ENCODE measurements around the gene MLST8.

MLST8 gene, protein sequence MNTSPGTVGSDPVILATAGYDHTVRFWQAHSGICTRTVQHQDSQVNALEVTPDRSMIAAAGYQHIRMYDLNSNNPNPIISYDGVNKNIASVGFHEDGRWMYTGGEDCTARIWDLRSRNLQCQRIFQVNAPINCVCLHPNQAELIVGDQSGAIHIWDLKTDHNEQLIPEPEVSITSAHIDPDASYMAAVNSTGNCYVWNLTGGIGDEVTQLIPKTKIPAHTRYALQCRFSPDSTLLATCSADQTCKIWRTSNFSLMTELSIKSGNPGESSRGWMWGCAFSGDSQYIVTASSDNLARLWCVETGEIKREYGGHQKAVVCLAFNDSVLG

DNA sequence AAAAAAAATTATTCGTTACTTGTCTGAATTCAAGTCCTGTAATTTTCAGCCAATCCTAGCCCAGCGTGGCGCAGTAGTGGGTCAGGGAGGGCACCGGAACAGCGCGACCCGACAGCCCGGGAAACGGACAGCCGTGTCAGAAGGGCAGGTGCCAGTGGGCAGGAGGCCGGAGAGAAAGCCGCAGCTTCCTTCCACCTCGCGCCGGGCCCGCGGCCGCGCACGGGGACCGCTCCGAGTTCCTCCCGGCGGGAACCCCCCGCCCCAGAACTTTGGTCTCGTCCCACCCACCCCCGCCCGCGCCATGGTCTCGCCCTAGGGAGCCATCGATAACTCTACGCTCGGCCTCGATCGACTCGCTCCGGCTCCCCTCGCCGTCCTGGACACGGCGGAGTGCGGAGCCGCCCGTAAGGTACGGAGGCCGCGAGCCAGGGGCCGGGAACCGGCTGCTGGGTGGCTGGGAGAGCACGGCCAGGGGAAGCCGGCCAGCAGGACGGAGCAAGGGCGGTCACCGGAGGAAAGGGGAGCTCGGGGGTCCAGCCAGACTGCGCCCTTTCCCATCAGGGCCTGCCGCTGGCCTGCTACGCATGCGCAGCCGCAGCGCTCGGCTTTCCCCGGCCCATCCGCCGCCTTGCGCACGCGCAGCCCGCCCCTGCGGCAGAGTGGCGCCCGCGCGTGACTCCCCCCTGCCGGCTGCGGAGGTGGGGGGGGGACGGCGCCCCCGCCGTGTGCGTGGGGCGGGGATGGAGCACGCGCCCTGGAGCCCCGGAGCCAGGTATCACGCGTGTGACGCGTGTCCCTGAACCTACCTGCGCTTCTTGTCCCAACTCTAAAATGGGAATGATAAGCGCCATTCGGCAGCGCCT, at the start of gene MLST8:
Gene MLST8, plus strand, starts transcription at position 351 of the 863 bp plus-strand sequence. CDS start 632 bp downstream, outside the sequence.
- no peak for FAIRE-seq

DNA sequence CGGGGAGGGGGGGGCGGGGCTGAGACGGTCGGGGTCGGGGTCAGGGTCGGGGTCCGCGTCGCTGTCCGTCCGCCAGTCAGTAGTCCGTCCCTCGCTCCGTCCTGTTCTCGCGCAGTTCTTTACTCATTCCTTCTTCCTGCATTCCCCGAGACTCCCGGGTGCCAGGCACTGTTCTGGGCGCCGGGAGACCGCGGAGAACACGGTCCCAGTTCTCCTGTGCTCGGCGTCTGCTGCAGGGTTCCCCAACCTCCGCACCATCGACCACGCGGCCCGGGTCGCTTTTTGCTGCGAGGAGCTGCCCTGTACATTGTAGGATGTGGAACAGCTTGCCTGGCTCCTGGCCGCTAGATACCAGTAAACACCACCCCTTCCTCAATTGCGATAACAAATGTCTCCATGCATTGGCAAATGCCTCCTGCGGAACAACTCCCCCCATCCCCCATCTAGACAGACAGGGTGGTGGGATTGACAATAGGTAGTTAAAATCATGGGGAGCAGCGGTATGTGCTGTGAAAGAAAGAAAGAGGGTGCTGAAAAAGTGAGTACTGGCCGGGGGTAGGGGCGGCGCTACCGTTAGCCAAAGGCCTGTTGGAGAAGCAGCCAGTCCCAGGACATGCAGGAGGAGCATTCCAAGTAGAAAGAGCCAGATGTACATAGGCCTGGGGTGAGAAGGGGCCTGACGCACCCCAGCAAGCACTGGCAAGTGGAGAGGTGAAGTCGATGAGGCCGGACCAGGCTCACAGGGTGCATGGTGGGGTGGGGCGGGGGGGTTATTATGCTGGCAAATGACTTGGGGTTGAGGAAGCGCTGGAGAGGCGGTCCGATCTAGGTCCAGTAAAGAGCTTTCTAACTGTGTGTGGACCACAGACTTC, 49.0 kb upstream of the MLST8 start:
- no peak for FAIRE-seq
- peak; percentile 14 for DNase-seq (ENCODE audit: low spot score)

More for the DNA sequence above, at the start of gene MLST8:
- peak; percentile 65 for DNase-seq (ENCODE audit: low spot score)

DNA sequence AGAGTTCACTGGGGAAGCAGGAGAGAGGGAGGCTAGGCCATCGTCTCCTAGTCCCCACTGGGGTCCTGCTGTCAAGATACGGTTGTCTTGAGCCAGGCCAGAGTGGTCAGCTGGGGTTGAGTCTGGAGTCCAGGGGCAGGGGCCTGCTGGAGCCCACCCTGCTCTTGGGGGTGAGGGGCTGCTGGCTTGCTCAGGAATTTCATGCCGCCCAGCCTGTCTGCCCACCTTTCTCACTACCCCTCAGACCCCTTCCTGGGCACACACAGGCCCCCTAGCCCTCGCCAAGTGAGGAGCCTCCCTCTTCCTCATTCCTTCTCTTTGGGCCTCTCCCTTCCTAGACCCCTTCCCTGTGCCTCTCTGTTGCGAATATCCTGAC, 48.4 kb upstream of the MLST8 start:
- FAIRE-seq (no peak), DNase-seq (ENCODE audit: low spot score) (no peak)

DNA sequence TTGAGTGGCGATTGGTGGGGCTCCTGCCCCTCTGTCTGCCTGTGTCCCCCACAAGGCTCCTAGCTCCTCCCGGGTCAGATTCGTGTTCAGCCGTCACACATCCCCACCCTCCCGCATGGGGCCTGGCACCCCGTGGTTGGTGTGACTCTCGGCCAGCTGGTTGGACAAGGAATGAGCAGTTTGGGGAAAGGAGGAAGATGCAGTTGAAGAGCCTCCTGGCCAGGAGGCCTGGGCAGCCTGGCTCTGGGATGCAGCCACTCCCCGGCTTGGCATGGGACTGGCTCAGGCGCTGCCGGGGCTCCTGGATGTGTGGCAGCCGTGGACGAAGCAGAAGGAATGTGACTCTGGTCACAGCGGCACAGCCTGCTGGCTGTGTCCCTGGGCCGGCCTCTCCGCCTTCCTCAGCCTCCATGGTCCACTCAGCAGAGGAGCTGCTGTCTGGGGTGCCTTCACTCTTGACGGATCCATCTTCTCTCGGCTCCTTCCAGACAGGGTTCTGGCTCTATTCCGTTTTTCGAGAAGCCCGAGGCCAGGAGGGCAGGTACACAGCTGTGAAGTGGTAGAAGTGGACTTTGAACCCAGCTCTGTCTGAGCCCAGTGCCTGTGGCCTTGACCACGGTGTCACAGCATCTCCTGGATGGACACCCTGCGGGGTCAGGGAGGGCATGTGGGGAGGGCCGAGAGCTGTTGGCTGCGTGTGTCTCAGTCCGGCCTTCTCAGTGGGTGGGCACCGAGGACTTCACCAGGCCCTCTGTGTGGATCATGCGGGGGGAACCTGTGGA, 47.6 kb upstream of the MLST8 start:
- no peak for FAIRE-seq

DNA sequence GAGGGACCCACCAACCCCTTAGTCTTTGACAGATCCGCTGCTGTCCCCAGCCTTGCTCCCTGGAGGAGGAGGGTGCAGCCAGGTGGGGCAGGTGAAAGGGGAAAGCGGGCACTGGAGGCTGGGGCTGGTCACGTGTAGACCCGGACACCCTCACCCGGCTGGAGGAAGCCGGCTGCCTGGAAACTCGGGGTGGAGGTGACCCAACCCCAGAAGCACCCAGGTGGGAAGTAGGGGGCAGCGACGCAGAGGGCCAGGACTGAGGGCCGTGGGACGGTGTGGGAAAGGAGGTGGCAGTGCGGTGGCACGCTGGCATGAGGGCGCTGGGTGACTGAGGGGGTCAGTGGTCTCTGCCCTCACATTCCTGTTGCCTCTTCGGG, 47.0 kb upstream of the MLST8 start:
- no peak for FAIRE-seq

More for the DNA sequence above, 47.6 kb upstream of the MLST8 start:
- no peak for DNase-seq (ENCODE audit: low spot score)

DNA sequence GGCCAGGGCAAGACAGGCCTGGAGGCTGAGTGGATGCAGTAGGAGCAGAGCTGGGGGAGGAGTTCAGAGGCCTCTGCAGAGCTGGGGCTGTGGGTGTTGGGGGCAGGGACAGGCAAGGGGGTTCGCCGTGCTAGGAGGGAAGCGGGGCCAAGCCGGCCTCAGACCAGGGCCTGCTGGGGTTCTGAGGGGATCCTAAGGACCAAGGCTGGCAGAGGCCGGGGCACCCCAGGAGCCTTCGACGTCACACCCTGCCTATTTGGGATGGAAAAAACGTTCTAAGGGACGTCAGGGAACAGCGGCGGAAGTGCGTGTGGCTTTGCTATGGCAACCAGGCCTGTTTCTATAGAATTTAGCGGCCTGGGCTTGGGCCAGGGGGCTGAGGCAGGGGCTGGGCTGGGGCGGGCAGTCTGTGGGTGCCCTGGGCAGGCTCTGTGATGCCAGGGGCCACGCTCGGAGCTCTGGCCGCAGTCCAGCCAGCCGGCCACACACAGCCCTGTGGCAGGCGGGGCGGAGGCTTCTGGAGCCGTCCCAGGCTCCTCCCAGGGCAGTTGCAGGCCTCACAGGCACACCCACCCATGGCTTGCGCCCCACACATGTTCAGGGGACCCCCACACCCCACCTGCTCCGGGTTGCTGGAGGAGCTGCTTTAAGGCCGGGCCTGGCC, 45.9 kb upstream of the MLST8 start:
- DNase-seq (ENCODE audit: low spot score) (no peak), FAIRE-seq (no peak)

More for the DNA sequence above, 47.0 kb upstream of the MLST8 start:
- DNase-seq (ENCODE audit: low spot score) = no peak

DNA sequence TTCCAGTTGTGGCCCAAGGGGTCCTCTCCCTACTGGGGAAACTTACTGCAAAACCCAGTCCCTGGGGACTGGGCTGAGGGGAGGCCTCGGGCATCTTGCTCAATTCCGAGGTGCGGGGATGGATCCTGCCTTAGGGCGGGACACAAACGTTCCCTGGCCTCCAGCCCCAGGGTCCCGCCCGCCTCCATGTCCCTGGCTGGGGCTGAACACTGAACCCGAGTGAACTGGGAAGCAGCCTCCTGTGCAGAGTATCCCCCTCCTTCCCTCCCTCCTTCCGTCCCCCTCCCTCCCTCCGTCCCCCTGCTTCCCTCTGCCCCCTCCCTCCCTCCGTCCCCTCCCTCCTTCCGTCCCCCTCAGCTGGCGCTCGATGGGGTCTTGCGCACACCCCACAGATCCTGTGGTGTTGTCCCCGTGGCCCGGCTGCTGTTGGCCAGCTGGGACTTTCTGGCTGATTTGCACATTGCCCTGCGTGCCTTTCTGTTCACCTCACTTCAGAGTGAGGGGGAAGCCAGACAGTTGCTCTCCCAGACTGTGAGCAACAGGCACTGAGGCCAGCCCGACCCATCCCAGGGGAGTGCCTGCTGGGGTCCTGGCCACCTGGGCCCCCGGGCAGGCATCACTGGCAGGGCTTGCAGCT, 44.2 kb upstream of the MLST8 start:
- FAIRE-seq (no peak), DNase-seq (ENCODE audit: low spot score) (no peak)

DNA sequence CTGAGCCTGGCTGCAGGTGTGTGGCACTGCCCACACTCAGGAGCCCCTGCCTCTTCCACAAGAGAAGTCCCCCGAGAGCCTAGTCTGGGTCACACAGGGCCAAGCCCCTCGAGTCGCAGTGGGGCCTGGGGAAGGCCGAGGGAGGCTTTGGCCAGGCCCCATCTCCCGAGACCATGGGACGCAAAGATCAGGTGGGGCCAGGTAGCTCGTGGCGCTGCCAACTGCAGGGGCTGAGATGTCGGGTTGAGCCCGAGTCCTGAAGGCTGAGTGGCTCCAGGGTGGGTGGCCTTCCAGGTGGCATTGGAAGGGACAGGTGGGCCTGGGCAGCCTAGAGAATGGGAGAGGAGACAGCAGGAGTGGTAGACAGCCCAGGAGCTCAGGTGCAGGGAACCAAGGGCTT, 43.3 kb upstream of the MLST8 start:
- FAIRE-seq = no peak
- DNase-seq (ENCODE audit: low spot score) = no peak

DNA sequence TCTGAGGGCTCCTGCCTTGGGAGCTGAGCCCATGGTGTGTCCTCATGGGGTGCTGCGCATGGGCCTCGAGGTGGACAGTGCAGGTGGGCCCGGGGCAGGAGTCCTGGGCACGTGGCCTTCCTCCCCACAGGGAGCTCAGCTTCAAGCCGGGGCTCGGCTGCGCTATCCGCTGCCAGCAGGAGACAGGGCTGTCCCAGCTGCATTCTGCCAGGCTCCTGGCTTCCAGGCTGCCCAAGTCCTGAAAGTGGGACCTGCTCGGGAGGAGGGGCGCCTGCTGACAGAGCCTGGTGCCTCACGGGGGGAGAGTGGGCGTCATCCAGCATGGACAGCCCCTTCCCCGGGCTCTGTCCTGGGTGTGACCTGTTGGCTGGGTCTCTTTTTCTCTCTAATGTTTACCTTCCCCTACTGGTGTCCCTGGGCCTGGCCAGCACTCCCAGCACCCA, 42.6 kb upstream of the MLST8 start:
- DNase-seq (ENCODE audit: low spot score) = no peak

DNA sequence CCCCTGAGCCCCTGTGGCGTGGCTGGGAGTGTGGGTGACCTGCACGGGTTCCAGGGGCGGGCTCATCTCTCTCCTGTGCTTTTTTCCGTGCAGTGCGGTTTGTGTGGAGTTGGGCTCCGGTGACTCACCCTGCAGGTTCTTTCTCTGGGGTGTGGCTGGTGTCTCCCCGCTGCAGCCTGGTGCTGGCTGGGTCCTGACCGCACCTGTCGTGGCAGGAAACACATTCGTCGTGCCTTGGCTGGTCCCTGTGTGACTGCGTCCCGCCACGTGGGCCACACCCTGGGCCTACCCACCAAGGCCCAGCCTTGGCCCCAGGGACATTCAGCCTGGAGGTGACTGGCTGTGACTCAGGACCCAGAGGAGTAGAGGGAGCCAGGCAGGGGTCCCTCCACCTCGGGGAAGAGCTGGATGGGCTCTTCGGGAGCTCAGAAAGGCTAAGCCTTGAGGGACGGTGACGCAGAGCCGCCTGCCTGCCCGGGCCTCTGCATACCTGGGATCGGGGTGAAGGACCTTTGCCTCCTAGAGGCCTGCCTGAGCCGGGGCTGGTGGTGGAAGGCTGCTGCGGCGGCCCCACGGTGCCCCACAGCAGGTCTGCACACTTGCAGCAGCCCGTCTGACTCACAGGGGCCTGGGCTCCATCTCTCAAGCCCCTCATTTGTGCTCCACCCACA, 41.9 kb upstream of the MLST8 start:
- no peak for FAIRE-seq

More for the DNA sequence above, 42.6 kb upstream of the MLST8 start:
- FAIRE-seq = no peak

DNA sequence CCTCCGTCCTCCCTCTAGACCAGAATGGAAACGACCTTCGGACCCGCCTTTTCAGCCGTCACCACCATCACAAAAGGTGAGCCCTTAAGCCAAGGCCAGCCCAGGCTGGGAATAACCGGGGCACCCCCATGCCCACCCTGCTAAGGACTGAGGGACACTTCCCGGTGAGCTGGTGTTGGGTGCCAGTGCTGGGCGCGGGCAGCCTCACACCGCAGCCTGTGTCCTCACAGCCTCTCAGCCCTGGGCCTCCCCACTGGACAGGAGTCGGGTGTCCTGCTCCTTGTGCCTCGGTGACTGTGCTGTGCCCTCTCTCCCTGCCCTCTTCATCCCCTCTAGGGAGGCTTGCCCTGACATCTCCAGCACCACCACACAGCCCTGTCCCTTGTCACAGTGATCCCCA, 39.4 kb upstream of the MLST8 start:
- no peak for FAIRE-seq

More for the DNA sequence above, 41.9 kb upstream of the MLST8 start:
- DNase-seq (ENCODE audit: low spot score) = peak; percentile 25

DNA sequence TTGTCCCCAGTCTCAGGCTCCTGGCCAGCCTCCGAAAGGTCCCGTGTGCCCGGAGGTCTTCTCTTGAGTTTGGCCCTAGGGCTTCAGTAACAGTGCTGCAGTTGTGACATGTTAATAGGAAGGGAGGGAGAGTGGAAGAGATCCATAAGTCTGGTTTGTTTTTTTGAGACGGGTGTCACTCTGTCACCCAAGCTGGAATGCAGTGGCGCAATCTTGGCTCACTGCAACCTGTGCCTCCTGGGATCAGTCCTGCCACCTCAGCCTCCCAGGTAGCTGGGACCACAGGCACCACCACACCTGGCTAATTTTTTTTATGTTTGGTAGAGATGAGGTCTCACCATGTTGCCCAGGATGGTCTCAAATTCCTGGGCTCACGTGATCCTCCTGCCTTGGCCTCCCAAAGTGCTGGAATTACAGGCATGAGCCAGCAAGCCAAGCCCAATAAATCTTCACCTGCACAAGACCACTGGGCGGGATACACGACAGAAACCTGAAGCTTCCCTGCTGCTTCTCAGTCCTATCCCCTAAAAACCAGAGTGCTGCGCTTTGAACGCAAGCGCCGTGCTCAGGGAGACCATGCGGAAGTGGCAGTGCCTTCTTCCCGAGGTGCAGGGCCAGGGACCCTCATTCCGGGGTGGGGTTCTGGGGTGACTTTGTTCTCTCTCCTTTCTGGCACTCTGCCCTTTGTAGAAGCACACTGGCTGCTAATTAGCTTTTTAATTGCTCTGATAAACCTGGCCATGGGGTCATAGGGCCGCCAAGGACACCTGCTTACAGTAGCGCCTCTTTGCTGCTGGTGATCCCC, 38.8 kb upstream of the MLST8 start:
- FAIRE-seq (no peak), DNase-seq (ENCODE audit: low spot score) (no peak)

More for the DNA sequence above, 39.4 kb upstream of the MLST8 start:
- no peak for DNase-seq (ENCODE audit: low spot score)

DNA sequence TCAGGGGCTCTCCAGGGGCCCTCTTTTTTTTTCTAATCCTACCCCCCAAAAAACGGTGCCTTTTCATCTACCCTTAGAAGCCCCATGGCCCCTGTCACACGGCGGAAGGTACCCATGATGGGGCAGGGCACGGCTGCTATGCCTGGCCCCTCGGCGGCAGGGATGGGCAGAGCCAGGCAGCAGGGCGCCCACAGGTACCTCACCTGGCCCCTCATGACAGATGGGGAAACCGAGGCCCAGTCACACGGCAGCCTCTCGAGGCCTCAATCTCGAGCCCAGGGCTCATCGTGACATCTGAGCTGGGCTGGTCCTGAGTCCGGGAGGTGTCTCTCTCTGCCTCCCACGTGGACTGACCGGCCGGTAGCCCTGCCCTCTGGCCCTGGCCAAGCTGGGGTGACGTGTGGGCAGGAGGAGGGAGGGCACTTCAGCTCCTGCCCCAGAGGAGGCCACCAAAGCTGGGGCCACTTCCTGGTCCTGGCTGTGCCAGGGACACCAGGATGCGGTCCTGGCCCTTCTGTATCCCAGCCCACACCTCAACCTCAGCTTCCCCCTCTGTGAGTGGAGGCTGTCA, 38.1 kb upstream of the MLST8 start:
- FAIRE-seq = no peak
- no peak for DNase-seq (ENCODE audit: low spot score)

DNA sequence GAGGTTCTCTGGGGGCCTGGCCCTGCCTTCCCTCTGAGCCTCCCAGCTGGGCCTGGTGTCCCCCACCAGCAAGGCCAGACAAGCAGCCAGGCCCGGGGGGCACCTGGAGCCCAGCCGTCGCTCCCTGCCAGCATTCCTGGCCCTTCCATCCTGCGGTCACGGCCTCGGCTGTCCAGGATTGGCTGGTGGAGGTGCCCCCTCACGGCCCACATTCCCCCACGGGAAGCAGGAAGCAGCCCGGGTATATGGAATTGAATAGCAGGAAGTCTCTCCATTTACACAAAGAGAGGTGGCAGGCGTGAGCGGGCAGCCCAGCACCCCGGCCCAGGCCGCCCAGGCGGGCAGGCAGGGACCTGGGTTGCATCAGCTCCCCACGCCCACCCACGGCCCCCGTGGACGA, 35.2 kb upstream of the MLST8 start:
- DNase-seq (ENCODE audit: low spot score) = no peak
- FAIRE-seq = no peak

DNA sequence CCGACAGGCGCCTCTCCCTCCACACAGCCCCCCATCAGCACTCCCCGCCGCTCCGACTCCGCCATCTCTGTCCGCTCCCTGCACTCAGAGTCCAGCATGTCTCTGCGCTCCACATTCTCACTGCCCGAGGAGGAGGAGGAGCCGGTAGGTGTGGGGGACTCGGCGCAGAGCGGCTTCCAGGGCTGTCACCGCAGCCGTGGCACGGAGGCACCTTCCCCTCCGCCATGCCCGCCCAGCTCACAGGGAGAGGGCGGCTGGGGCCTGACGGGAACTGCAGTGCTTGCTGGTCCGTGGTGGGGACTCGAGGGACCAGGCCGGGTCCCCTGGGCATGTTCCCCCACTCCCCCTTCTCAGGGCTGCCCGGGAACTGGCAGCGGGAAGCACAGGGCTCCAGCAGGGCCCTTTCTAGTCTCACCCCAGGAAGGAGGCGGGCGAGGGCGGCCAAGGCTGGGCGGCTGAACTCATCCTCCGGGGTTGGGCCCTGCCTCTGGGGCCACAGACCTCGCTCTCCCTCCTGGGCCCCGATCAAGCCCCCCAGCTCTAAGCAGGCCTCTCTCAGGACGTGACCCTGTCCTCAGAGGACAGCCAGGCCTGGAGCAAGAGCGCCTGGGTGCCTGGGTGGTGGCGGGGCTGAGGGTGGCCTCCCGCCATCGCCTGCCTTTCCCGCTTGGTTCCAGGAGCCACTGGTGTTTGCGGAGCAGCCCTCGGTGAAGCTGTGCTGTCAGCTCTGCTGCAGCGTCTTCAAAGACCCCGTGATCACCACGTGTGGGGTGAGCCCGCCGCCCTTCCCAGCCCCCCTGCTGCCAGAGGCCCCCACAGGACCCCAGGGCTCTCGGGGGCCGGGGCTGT, 34.4 kb upstream of the MLST8 start:
- FAIRE-seq (no peak), DNase-seq (ENCODE audit: low spot score) (no peak)

DNA sequence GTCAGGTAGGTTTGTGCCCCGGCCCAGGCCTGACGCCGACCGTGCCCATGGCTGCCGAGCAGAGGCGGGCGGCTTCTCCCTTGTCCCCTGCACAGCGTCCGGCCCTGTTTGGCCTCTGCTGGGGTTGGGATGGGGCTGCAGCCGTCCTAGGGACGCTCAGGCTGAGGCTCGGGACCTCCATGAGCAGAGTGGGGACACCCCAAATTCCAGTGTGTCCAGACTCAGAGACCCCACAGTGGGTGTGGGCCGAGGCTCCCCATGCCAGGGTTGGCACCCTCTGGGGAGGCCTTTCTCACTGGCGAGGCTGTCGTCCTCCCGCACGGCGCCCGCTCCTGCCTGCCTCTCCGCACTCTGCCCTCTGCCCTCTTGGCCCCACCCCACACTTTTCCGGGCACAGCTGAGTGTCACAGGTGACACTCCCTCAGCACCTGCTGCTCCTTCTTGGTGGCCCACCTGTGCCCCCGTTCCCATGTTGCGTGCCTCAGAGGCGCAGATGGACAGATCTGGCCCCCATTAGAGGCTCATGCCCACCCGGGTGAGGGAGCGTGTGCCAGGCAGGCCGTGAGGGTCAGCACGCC, 33.6 kb upstream of the MLST8 start:
- FAIRE-seq (no peak), DNase-seq (ENCODE audit: low spot score) (no peak)
